CD4-positive, alpha-beta T cell treated with Interleukin-6 at 100 ng/mL for 8 hours (primary cell): Measurements from ENCODE around the gene PDE4A.
A peak's percentile ranks its signal among the peaks of the same experiment; 100 is the strongest.
"Not testable (repeated sequence)": the region's sequence is repeated elsewhere in the genome, so short reads cannot be mapped to it uniquely, and the experiment has no call there.

Experiments used
- DNase-seq: peaks from one replicate; pipeline ENCODE4 v3.0.0-alpha.2; 2020; ENCODE audit warnings: mixed read lengths, low spot score

Gene PDE4A

DNA sequence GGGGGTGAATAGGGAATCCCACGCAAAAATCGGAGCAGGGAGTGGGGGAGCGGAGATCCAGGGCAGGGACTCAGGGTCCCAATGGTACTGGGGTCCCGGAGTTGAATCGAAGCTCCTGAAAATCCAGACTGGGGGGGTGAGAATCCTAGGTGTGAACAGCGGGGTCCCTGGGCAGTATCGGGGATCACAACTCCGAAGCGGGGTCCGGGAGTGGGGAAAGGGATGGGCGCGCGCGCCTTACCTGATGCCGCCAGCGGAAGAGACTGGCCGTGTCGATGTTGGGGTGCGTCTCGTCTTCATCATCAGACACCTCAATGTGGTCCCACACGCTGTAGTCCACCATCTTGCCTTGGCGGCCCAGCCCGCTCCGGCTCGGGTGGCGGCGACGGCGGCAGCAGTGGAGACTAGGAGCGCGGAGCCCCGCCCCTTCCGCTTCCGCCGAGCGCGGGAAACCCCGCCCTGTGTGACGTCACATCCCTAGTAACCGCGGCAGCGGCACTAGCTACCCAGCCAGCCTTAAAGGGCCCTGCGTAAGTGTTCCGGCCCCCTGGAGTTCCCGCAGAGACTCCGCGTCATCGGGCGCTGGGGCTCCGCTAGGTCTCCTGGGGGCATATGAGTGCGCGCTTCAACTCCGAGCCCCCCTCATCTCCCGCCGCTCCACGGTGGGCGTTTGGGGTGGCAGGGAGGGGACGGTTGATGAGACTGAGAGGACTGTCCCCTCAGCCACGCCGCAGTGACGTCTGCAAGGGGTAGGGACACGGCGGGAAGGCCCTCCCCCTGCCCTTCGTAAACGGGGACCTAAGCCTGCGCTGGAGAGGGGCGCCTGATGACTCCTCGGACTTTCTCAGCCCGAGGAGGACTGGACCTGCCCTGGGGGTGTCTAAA is 17.0 kb upstream of the PDE4A start, which contains the start of gene CDC37:
Gene CDC37 (minus strand): TSS at position 406 of the 885 bp plus-strand sequence. CDS start 63 bp downstream, at position 343.
- DNase-seq = peak; percentile 95

- peak; percentile 42 for DNase-seq
These were observed 15.2 kb upstream of the PDE4A start for GRCh38 chr19:10404888-10405820.

- DNase-seq = no peak
These were observed 14.1 kb upstream of the PDE4A start for GRCh38 chr19:10406191-10406590.

DNA sequence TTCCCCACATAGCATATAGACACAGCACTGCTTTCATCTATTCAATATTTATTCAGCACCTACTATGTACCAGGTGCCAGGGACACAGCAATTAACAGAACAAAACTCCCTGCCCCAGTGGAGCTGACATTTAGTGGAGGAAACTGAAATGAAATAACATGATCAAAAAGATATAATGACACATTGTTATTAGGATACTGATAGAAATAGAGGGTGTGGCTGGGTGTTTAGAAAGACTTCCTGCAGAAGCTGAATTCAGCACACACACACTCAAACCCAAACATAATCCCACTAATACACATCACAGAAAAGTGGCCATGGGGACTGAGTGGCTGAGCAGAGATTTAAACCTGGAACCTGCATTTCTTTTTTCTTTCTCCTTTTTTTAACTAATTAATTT is 13.2 kb upstream of the PDE4A start:
- DNase-seq = no peak

DNA sequence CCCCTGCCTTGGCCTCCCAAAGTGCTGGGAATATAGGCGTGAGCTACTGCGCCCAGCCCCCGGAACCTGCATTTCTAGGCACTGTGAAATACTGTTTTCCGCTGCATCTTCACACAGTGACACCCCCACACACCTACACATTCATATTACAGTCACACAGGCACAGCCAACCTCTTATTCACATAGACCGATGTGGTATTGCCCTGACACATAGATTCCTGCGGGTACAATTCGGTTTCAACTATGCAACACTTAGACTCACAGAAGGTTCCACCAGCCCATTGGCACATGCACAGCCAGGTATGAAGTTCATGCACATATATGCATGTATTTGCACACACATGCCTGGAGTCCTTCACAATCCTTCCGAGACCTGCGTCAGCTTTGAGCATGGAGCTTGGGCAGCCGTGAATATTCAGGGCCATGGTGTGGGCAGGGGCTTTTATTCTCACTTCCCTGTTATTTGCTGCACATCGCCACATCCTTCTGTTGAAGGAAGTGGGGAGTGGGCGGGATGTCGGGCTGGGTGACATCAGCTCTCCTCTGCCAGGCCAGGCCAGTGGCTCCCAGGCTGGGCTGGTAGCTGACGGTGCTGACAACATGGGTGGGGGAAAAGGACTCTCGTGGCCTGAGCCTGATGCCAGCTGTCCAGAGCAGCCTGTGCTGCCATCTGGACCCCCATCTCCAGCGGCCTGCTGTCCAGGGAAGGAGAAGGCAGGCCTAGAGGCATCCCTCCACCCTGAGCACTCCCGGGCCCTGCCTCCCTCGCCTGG is 11.6 kb upstream of the PDE4A start:
- peak; percentile 59 for DNase-seq

DNA sequence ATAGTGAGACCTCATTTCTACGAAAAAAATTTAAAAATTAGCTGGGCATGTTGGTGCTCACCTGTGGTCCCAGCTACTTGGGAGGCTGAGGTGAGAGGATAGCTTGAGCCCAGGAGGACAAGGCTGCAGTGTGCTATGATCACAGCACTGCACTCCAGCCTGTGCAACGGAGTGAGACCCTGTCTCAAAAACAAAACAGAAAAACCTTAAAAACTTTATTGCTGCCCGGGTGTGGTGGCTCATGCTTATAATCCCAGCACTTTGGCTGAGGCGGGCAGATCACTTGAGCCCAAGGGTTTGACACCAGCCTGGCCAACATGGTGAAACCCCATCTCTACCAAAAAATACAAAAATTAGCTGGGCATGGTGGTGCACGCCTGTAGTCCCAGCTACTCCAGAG is 9.1 kb upstream of the PDE4A start:
- DNase-seq = not testable (repeated sequence)

DNA sequence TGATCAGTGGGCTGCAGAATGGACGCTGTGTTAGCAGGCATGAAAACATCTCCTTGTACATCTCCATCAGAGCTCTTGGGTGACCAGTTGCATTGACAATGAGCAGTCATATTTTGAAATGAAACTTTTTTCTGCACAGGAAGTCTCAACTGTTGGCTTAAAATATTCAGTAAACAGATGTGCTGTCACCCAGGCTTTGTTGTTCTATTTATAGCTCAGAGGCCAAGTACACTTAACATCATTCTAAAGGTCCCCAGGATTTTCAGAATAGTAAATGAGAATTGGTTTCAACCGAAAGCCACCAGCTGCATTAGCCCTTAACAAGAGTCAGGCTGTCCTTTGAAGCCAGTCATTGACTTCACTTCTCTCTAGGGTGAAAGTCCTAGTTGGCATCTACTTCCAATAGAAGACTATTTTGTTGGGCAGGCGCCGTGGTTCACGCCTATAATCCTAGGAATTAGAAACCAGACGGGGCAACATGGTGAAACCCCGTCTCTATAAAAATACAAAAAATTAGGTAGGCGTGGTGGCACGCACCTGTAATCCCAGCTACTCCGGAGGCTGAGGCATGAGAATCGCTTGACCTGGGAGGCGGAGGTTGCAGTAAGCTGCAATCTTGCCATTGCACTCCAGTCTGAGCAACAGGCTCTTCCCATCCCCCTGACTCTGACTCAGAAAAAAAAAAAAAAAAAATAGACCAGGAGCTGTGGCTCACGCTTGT is 7.9 kb upstream of the PDE4A start:
- peak; percentile 24 for DNase-seq

DNA sequence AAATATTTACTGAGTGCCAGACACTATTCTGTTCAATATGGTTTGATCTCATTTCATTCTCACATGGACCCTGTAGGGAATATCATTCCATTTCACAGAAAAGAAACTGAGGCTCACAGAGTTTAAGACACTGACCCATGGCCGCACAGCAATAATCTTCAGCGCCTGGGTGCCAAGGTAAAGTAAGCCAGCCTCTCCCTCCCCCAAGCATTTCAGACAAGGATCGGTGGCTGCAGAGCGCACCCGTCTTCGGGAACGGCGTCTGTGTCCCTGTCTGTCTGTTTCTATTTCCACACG is 4.3 kb upstream of the PDE4A start:
- DNase-seq = no peak

DNA sequence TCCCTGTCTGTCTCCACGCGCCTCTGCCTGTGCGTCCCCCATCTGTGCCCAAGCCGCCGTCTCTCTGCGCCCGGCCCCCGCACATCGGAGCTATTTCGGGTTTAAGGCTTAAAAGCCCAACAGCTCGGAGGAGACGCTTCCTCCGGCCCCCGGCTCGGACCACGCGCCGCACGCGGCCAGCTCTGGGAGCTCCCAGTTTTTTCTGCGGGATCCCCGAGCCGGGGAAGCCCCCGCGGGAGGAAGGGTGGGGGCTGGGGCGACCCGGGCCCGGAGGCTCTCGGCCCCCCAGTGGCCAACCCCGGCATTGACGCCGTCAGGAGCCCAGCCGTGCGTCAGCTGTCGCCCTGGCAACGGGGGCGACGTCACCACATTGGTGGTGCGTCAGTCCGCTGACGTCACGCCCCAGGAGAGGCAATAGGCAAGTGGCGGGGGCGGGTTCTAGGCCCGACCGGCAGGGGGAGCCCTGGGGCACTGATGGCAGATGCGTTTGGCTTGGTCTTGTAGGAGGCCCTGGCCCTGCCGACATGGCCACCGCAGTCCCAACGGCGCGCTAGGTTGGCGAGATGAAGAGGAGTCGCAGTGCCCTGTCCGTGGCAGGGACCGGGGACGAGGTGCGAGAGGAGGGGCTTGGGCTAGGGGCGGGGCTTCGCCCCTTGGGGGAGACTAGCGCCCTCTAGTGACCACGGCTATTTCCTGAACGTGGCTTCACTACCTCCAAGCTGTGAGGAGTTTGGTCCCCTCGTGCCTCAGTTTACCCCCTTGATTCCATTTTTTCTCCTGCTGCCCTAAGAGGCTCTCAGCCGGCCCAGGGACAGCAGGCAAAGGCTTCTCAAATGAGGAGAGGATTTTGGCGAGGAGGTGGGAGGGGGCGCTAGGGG is 3.7 kb upstream of the PDE4A start:
- peak; percentile 80 for DNase-seq

DNA sequence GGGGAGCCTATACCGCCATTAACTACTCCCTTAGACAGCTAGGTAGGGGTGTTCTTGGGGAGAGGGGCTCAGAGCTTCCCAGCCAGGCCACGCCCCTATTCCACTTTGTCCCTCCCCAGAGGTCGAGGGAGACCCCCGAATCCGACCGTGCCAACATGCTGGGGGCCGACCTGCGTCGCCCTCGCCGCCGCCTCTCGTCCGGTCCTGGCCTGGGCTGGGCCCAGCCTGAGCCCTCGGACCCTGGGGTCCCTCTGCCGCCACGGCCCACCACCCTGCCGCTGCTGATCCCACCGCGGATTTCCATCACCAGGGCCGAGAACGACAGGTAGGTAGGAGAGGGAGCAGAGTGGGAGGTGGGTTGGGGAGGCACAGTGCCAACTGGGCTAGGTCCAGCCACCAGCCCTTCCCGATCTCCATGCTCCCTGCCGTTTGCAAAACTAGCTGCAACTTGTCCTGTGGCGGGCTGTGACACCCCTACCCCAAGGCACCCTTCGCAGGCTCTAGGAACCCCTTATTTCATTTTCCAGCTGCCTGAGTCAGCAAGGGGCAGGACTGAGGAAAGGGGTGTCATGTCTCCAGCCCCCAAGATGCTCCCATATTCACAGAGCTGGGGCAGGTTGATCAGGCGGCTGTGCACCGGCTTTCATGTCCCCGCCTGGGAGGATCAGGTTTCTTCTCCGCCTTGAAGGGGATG is 2.6 kb upstream of the PDE4A start:
- no peak for DNase-seq

GRCh38 chr19:10418235-10418484 is 2.2 kb upstream of the PDE4A start:
- no peak for DNase-seq

- no peak for DNase-seq
These were observed 1.7 kb upstream of the PDE4A start for GRCh38 chr19:10418485-10419199.

DNA sequence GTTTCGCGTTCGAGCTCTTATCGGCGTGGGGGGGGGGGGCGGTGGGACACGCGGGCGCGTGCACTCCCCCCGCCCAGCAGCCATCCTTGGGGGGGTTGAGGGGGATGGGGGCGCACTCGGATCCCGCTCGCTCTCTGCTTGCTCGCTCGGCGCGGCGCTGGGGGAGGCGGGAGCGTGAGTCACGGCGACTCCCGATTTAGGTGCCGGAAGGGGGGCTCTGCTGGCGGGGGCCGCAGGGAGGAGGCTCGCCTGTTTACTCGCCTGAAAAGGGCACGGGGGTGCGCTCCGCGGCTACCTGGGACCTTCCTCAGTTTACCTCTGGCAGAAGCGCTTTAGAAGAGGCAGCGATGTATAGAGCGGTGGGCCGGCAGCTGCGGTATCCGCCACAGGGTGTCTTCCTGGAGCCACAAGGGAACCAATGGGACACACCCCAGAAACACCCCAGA is 1.1 kb upstream of the PDE4A start:
- no peak for DNase-seq

- DNase-seq = no peak
These were observed 493 bp upstream of the PDE4A start for GRCh38 chr19:10419646-10420443.

DNA sequence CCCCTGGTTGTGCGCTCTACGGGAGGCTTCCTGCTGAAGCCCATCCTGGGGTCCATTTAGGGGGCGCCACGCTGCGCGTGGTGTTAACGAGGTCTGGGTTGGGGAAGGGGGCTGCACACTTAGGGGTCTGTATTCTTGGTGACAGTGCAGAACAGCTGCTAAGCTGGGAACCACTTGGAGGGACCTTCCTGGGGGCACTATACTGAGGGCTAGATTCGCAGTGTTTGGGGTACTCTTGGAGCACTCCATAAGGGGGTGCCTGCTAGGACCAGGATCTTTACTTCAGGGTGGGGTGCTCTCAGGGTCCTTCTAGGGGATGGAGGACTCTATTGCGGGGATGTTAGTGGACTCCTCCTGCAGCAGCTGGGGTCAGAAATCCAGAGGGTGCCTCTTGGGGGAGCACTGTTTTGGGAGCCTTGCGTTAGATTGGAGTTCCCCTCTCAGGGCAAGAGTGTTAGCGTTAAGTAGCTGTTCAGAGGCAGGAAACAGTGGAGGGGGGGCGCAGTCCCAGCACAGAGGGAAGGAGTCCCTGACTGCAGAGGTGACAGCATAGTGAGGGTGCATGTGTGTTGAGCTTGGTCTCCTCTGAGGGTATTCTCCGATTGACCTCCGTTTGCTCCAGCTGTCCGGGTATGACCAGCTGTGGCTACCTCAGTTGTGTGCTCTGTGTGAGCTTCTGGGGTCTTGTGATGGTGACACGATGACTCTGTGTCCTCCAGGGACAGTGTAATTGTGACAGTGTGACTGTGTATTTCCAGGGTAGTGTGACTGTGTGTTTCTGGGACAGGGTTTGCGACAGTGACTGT is 1.1 kb downstream of the PDE4A start:
- DNase-seq = no peak

GRCh38 chr19:10422046-10422461 is 1.7 kb downstream of the PDE4A start:
- no peak for DNase-seq

- DNase-seq = no peak
These were observed 2.5 kb downstream of the PDE4A start for GRCh38 chr19:10422846-10423245.
